Activated naive CD4-positive, alpha-beta T cell treated with anti-CD3 and anti-CD28 coated beads, Interleukin-2, amount 10 ng/mL, durations not matched to agents 7 days and 5 days (primary cell): ENCODE measurements around the gene ACP2.
A peak's percentile ranks its signal among the peaks of the same experiment; 100 is the strongest.

Experiments used
- CTCF ChIA-PET: fragments of 350-600 bp; sonication (Branson Sonifier 250); formaldehyde crosslinking; loops from one replicate; lab custom pipeline; 2021; ENCODE audit warnings: antibody characterized with exemption; lab: Charles Lee
- DNase-seq: peaks from one replicate; pipeline ENCODE4 v3.0.0-alpha.2; 2020
- H3K27ac Mint-ChIP-seq: one replicate; pipeline ENCODE4 v1.8.0; 2021; ENCODE audit warnings: mild to moderate bottlenecking, moderate library complexity, mixed read lengths
- H3K27me3 Mint-ChIP-seq: one replicate; pipeline ENCODE4 v1.8.0; 2021; ENCODE audit warnings: mild to moderate bottlenecking, mixed read lengths
- H3K36me3 Mint-ChIP-seq: one replicate; pipeline ENCODE4 v1.8.0; 2021; ENCODE audit warnings: mixed read lengths
- H3K4me1 Mint-ChIP-seq: one replicate; pipeline ENCODE4 v1.8.0; 2021; ENCODE audit warnings: mixed read lengths
- H3K4me3 Mint-ChIP-seq: one replicate; pipeline ENCODE4 v1.8.0; 2021; ENCODE audit warnings: mild to moderate bottlenecking, moderate library complexity, mixed read lengths
- H3K9me3 Mint-ChIP-seq: one replicate; pipeline ENCODE4 v1.8.0; 2021; ENCODE audit warnings: mixed read lengths

ACP2 gene

GRCh38 chr11:47272706-47273105 is 24.1 kb upstream of the ACP2 start:
- Mint-ChIP-seq H3K27ac (no peak overlapping the region), H3K4me3 (no peak overlapping the region), H3K36me3 (peaks cover 40% of the 10 kb centered on the region), H3K4me1 (peaks cover 40% of the 10 kb centered on the region), H3K27me3 (no peaks in the 10 kb centered on the region), H3K9me3 (no peaks in the 10 kb centered on the region)
- CTCF ChIA-PET: interaction anchor here (0.9 to 1.9 kb wide), 4 partner anchors 13 to 139 kb away, joined by 3 to 10 read pairs (median 3); no protein-coding TSS in a partner anchor
- DNase-seq: no peak

DNA sequence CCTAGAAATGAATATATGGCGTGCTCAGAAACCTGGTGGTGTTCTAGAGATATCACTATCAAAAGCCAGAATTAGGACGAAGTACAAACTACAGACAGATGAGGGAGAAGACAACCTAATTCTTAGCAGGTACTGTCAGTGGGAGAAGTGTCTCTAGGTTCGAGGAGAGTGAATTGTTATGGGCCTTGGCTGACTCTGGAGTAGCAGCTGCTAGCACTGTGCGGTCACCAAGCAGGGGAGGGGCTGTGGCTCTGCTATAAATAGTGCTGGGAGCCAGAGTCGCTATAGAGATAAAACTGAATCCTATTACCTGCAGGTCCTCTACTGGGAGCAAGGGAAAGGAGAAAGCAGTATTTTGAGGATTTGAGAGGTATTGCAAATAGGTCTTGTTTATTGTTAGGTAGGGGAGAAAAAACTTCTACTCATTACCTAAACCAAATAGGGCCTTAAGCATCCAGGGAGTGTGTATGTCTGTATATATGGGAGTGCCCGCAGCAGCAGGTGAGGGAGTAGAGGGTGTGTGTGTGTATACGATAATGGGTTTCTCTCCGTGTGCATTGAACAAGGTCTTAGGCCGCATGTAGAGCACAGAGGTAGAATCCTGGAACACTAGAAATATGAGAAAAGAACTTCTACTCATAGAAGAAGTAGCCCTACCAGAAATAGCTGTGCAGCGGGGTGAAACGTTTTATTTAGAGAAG is 23.5 kb upstream of the ACP2 start:
- CTCF ChIA-PET: interaction anchor here (0.8 to 2.1 kb wide), 6 partner anchors 13 to 140 kb away, joined by 3 to 10 read pairs (median 4); partner anchors contain the start of gene NR1H3
- Mint-ChIP-seq H3K27ac (peak overlapping the region; percentile 9), H3K36me3 (peaks cover 37% of the 10 kb centered on the region)

DNA sequence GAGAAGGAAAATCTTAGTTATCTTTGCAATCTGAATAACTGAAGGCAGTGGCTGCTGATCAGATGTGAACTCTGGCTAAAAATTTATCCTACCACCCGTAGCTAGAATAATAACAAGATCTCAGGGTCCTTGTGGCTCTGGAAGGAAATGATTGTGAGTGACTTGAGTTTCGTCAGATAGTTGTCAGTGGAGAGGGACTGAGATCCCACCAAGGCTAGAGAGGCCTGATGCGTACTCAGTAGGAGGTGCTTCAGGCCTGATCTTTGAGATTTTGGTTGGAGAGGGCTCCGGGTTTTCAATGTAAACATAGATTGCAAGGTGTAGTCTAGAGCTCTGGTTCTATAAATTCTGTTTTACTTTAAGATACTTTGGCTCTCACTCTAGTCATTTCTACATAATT is 22.7 kb upstream of the ACP2 start:
- Mint-ChIP-seq H3K36me3 (peaks cover 29% of the 10 kb centered on the region), H3K4me1 (peaks cover 48% of the 10 kb centered on the region)

More for the DNA sequence above, 23.5 kb upstream of the ACP2 start:
- H3K4me1 Mint-ChIP-seq: peaks cover 46% of the 10 kb centered on the region
- no peaks in the 10 kb centered on the region for H3K9me3 Mint-ChIP-seq
- H3K4me3 Mint-ChIP-seq: peak overlapping the region; percentile 84
- H3K27me3 Mint-ChIP-seq: no peaks in the 10 kb centered on the region
- peak; percentile 40 for DNase-seq

GRCh38 chr11:47270331-47271271 is 22.0 kb upstream of the ACP2 start:
- CTCF ChIA-PET: interaction anchor here (0.9 to 2.1 kb wide), 10 partner anchors 10 to 142 kb away, joined by 3 to 10 read pairs (median 5); partner anchors contain the start of gene ACP2
- Mint-ChIP-seq H3K36me3 (peaks cover 21% of the 10 kb centered on the region), H3K4me1 (peaks cover 54% of the 10 kb centered on the region), H3K9me3 (no peaks in the 10 kb centered on the region), H3K4me3 (peak overlapping the region; percentile 84), H3K27me3 (no peaks in the 10 kb centered on the region), H3K27ac (peak overlapping the region; percentile 91)
- DNase-seq: peak; percentile 52

More for the DNA sequence above, 22.7 kb upstream of the ACP2 start:
- Mint-ChIP-seq H3K4me3 (peak overlapping the region; percentile 84), H3K27me3 (no peaks in the 10 kb centered on the region), H3K27ac (peak overlapping the region; percentile 91), H3K9me3 (no peaks in the 10 kb centered on the region)
- no peak for DNase-seq
- CTCF ChIA-PET: interaction anchor here (0.8 to 2.1 kb wide), 10 partner anchors 9 to 141 kb away, joined by 3 to 10 read pairs (median 5); partner anchors contain the start of genes ACP2 and NR1H3

DNA sequence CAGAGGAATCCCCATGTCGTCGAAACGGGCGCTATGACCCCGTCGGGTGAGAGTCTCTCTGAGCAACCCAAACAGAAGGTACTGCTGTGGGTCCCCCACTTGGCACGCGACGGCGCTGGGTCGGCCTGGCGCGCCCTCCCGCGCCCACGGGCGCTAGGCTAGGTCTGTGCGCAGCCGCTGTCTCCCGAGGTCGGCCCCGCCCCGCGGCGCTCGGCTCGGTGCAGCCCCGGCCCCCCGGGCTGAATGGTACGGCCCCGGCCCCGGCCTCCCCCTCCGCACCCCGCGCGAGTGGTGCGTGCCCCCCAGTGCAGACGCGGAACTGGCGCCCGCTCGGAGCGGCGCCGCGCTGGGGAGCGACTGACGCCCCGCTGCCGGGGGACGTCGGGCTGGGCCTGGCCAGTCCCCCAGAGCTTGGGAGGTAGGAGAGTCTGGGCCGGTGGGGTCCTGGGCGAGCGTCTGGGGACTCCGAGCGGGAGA is 21.3 kb upstream of the ACP2 start, which contains the start of gene MADD:
TSS of gene MADD (plus strand) at position 305 of the 477 bp plus-strand sequence.
- Mint-ChIP-seq H3K4me1 (peaks cover 62% of the 10 kb centered on the region), H3K4me3 (peak within 1 kb of the TSS; percentile 84), H3K36me3 (peaks cover 19% of the 10 kb centered on the region), H3K9me3 (no peaks in the 10 kb centered on the region), H3K27ac (peak within 1 kb of the TSS; percentile 99), H3K27me3 (no peaks in the 10 kb centered on the region)
- peak; percentile 92 for DNase-seq
- CTCF ChIA-PET: no interaction called here

- peak; percentile 90 for DNase-seq
- Mint-ChIP-seq H3K4me1 (peaks cover 68% of the 10 kb centered on the region), H3K27me3 (no peaks in the 10 kb centered on the region), H3K27ac (peak overlapping the region; percentile 99), H3K4me3 (peak overlapping the region; percentile 84), H3K9me3 (no peaks in the 10 kb centered on the region), H3K36me3 (peaks cover 16% of the 10 kb centered on the region)
- CTCF ChIA-PET: interaction anchor here (1.2 to 2.3 kb wide), 3 partner anchors 10 to 91 kb away, joined by 3 to 21 read pairs (median 4); partner anchors contain the start of gene ACP2
Measured at GRCh38 chr11:47269002-47269828, 20.6 kb upstream of the ACP2 start.

- Mint-ChIP-seq H3K27me3 (no peaks in the 10 kb centered on the region), H3K9me3 (no peaks in the 10 kb centered on the region), H3K36me3 (peaks cover 11% of the 10 kb centered on the region), H3K4me1 (peaks cover 68% of the 10 kb centered on the region), H3K27ac (peak overlapping the region; percentile 99), H3K4me3 (peak overlapping the region; percentile 84)
- no peak for DNase-seq
- CTCF ChIA-PET: interaction anchor here (1.2 to 2.3 kb wide), 3 partner anchors 10 to 90 kb away, joined by 3 to 21 read pairs (median 4); partner anchors contain the start of gene ACP2
Measured at GRCh38 chr11:47268448-47269001, 19.9 kb upstream of the ACP2 start.

DNA sequence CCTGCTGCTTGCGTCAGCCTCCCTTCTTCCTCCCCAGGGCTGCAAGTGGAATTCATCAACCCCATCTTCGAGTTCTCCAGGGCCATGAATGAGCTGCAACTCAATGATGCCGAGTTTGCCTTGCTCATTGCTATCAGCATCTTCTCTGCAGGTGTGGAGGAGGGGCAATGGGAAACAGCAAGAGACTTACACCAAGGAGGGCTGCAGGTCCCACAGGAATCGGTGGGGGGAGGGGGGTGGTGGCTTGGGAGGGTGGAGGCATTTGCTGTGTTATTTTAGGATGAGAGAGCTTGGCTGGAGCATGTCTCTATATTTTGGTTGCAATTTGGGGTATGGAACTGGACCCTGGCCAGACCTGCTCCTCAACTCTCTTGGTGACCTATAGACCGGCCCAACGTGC is 19.3 kb upstream of the ACP2 start:
- H3K27ac Mint-ChIP-seq: peak overlapping the region; percentile 99
- no peaks in the 10 kb centered on the region for H3K27me3 Mint-ChIP-seq
- no peak for DNase-seq
- CTCF ChIA-PET: interaction anchor here (1.2 to 2.3 kb wide), 3 partner anchors 9 to 90 kb away, joined by 3 to 21 read pairs (median 4); partner anchors contain the start of gene ACP2
- H3K4me3 Mint-ChIP-seq: no peak overlapping the region
- peaks cover 10% of the 10 kb centered on the region for H3K36me3 Mint-ChIP-seq
- H3K4me1 Mint-ChIP-seq: peaks cover 65% of the 10 kb centered on the region
- no peaks in the 10 kb centered on the region for H3K9me3 Mint-ChIP-seq

GRCh38 chr11:47264521-47264920 is 15.9 kb upstream of the ACP2 start:
- peaks cover 50% of the 10 kb centered on the region for H3K4me1 Mint-ChIP-seq
- H3K27ac Mint-ChIP-seq: peak overlapping the region; percentile 88
- DNase-seq: no peak

GRCh38 chr11:47264119-47264518 is 15.5 kb upstream of the ACP2 start:
- Mint-ChIP-seq H3K4me1 (peaks cover 52% of the 10 kb centered on the region), H3K36me3 (peaks cover 6% of the 10 kb centered on the region), H3K4me3 (no peak overlapping the region), H3K27ac (peak overlapping the region; percentile 88), H3K27me3 (no peaks in the 10 kb centered on the region), H3K9me3 (no peaks in the 10 kb centered on the region)
- CTCF ChIA-PET: interaction anchor here (2.1 to 3.8 kb wide), 2 partner anchors 16 to 30 kb away, joined by 8 to 12 read pairs; partner anchors contain the start of gene ACP2
- DNase-seq: no peak

More at GRCh38 chr11:47264521-47264920, 15.9 kb upstream of the ACP2 start:
- H3K36me3 Mint-ChIP-seq: peaks cover 6% of the 10 kb centered on the region
- no peaks in the 10 kb centered on the region for H3K9me3 Mint-ChIP-seq
- CTCF ChIA-PET: interaction anchor here (0.9 to 3.8 kb wide), 3 partner anchors 16 to 108 kb away, joined by 3 to 12 read pairs (median 8); partner anchors contain the start of gene ACP2
- H3K4me3 Mint-ChIP-seq: no peak overlapping the region
- H3K27me3 Mint-ChIP-seq: no peaks in the 10 kb centered on the region

- Mint-ChIP-seq H3K9me3 (no peaks in the 10 kb centered on the region), H3K4me3 (no peak overlapping the region), H3K36me3 (peaks cover 3% of the 10 kb centered on the region), H3K27ac (peak overlapping the region; percentile 7), H3K4me1 (peaks cover 36% of the 10 kb centered on the region), H3K27me3 (no peaks in the 10 kb centered on the region)
- CTCF ChIA-PET: interaction anchor here (0.9 to 1.0 kb wide), 2 partner anchors 13 to 45 kb away, joined by 3 read pairs; partner anchors contain the start of gene ACP2
- DNase-seq: no peak
Measured at GRCh38 chr11:47261291-47261800, 12.7 kb upstream of the ACP2 start.

GRCh38 chr11:47260366-47260765 is 11.8 kb upstream of the ACP2 start:
- no peak for DNase-seq
- H3K36me3 Mint-ChIP-seq: peaks cover 3% of the 10 kb centered on the region
- CTCF ChIA-PET: interaction anchor here (1.0 to 3.9 kb wide), 11 partner anchors 11 to 152 kb away, joined by 3 to 39 read pairs (median 10); partner anchors contain the start of genes ACP2 and DDB2
- H3K4me3 Mint-ChIP-seq: no peak overlapping the region
- no peaks in the 10 kb centered on the region for H3K27me3 Mint-ChIP-seq
- no peak overlapping the region for H3K27ac Mint-ChIP-seq
- no peaks in the 10 kb centered on the region for H3K9me3 Mint-ChIP-seq
- peaks cover 27% of the 10 kb centered on the region for H3K4me1 Mint-ChIP-seq
